BJ (cell line): ENCODE data around the gene SUZ12. TPM values are rescaled to one million over a fixed set of nuclear protein-coding genes. Genes with fewer than 3 reads are reported as not detected.
"Not testable (repeated sequence)": the region's sequence is repeated elsewhere in the genome, so short reads cannot be mapped to it uniquely, and the experiment has no call there.

Source experiments
- CTCF ChIA-PET: fragments of 350-600 bp; formaldehyde crosslinking; extraction: SDS; loops from one replicate; lab custom pipeline; 2021; ENCODE audit warnings: antibody characterized with exemption, inconsistent platforms; lab: Yijun Ruan, JAX
- POLR2A ChIA-PET: fragments of 300-600 bp; sonication (Branson Sonifier 250); formaldehyde crosslinking; extraction: SDS; loops from one replicate; lab custom pipeline; 2021; ENCODE audit warnings: antibody characterized with exemption; lab: Charles Lee
- DNase-seq: peaks from one replicate; pipeline ENCODE4 v3.0.0-alpha.2; 2011; ENCODE audit warnings: low read depth
- H3K27me3 ChIP-seq: 2 replicates; pipeline ENCODE4 v1.6.0; 2011; ENCODE audit warnings: low read length; ENCODE audit not compliant: control insufficient read depth, insufficient read depth
- H3K36me3 ChIP-seq: 2 replicates; pipeline ENCODE4 v1.5.1; 2011; ENCODE audit warnings: low read length; ENCODE audit not compliant: control insufficient read depth, insufficient read depth
- H3K4me3 ChIP-seq: 2 replicates; pipeline ENCODE4 v1.5.1; 2011; ENCODE audit warnings: low read depth, mild to moderate bottlenecking, control low read depth, low read length
- CTCF ChIP-seq: IDR thresholded peaks from 2 replicates; pipeline ENCODE4 v1.5.1; 2011; ENCODE audit warnings: low read depth, mild to moderate bottlenecking, control low read depth, inconsistent platforms, low read length, moderate library complexity; ENCODE audit not compliant: insufficient read depth
- polyA plus RNA-seq: library from polyadenylated mRNA; depleted of rRNA; stranded (reverse); fragments of >200 nt; gene quantifications from 2 replicates; pipeline ENCODE4 v1.2.3, GENCODE V29; 2011

Gene SUZ12
- polyA plus RNA-seq, 1 experiment: 4.7 TPM

DNA sequence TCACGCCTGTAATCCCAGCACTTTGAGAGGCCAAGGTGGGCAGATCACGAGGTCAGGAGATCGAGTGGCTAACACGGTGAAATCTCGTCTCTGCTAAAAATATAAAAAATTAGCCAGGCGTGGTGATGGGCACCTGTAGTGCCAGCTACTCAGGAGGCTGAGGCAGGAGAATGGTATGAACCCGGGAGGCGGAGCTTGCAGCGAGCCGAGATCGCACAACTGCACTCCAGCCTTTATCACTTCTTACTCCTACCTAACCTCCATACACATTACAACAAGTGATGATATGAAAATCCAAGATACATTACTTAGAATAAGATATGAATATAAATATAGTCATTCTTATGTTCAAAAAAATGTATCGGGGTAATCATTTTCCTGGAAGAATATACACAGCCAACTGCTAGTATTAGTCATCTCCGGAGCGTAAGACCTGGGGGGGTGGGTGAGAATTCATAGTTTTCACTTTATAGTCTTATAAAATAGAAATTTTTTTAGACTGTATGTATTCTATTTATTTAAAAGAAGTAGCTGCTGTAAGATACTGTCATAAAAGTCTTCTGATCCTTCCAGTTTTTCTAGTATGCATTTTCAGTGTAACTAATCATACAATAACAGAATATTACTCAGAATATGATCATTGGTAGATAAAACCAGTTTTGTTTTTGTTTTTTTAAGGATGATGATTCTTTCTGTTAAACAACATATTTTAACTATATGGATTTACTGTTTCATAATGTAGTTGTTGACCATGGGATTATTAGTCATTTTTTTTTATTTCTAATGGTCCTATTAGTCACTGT is 37.7 kb downstream of the SUZ12 start:
- H3K36me3 ChIP-seq, DNase-seq, CTCF ChIA-PET, H3K27me3 ChIP-seq, POLR2A ChIA-PET, H3K4me3 ChIP-seq: not testable (repeated sequence)

GRCh38 chr17:31975391-31975790 is 38.6 kb downstream of the SUZ12 start:
- CTCF ChIA-PET, H3K27me3 ChIP-seq, POLR2A ChIA-PET, H3K36me3 ChIP-seq, DNase-seq, H3K4me3 ChIP-seq: not testable (repeated sequence)

- H3K27me3 ChIP-seq, POLR2A ChIA-PET, H3K4me3 ChIP-seq, H3K36me3 ChIP-seq, CTCF ChIA-PET, DNase-seq: not testable (repeated sequence)
These were observed 55.0 kb downstream of the SUZ12 start for GRCh38 chr17:31991821-31992220.

DNA sequence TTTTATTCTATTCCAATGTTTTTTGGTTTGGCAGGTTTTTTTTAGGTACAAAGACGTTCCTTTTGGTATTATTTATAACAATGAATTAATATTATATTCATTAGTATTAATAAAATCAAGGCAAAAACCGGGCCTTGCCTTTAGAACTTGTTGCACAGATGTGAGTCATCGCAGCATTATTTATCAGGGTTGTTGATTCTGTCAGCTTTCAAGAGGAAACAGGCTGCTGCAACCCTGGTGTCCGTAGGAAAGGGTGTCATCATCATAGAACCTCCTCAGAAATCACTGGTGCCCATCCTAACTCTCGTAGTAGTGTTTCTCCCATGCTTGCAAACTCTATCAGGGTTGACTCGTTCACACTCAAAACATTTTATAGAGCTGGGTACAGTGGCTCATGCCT is 60.2 kb downstream of the SUZ12 start:
- CTCF ChIA-PET: interaction anchor here (0.8 to 2.3 kb wide), 2 partner anchors 10 to 133 kb away, joined by 3 to 10 read pairs; partner anchors contain the start of gene LRRC37B
- DNase-seq: no peak
- POLR2A ChIA-PET: no interaction called here
- TF ChIP-seq CTCF: no peak
- Histone ChIP-seq H3K4me3 (no peak overlapping the region), H3K36me3 (peaks cover 6% of the 10 kb centered on the region), H3K27me3 (no peaks in the 10 kb centered on the region)

DNA sequence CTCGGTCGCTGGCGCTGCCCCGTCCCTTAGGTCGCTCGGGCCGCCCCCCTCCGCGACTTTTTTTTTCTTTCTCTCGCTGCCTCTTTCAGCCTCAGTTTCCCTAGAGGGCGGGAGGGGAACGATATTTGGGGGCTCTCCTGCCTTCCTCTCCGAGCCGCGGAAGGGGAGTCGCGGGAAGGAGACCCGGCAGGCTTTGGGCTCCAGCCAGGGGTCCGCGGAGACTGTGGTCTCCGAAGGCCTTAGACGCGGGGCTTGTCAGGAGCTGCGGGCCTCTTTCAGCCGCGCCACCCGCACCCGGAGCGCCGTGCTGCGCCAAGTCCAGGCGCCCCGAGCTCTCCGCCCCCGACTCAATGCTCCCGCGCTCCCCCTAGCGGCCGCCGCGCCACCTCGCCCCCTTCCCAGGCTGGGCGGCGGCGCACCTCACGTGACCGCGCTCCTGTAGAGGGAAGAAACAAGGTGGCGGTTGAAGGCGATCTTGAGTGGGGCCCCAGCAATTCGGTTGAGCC is 70.2 kb downstream of the SUZ12 start, which contains the start of gene LRRC37B:
Gene LRRC37B (plus strand): TSS at position 427 of the 506 bp plus-strand sequence. CDS start 14,010 bp downstream, outside the sequence.
- peak; percentile 78 for TF ChIP-seq CTCF
- H3K27me3 ChIP-seq: no peaks in the 10 kb centered on the region
- peak; percentile 16 for DNase-seq
- no peaks in the 10 kb centered on the region for H3K36me3 ChIP-seq
- H3K4me3 ChIP-seq: peak within 1 kb of the TSS; percentile 58
- CTCF ChIA-PET: interaction anchor here (0.6 to 3.8 kb wide), 14 partner anchors 9 to 133 kb away, joined by 3 to 28 read pairs (median 4); partner anchors contain the start of gene RHOT1
- POLR2A ChIA-PET: no interaction called here

DNA sequence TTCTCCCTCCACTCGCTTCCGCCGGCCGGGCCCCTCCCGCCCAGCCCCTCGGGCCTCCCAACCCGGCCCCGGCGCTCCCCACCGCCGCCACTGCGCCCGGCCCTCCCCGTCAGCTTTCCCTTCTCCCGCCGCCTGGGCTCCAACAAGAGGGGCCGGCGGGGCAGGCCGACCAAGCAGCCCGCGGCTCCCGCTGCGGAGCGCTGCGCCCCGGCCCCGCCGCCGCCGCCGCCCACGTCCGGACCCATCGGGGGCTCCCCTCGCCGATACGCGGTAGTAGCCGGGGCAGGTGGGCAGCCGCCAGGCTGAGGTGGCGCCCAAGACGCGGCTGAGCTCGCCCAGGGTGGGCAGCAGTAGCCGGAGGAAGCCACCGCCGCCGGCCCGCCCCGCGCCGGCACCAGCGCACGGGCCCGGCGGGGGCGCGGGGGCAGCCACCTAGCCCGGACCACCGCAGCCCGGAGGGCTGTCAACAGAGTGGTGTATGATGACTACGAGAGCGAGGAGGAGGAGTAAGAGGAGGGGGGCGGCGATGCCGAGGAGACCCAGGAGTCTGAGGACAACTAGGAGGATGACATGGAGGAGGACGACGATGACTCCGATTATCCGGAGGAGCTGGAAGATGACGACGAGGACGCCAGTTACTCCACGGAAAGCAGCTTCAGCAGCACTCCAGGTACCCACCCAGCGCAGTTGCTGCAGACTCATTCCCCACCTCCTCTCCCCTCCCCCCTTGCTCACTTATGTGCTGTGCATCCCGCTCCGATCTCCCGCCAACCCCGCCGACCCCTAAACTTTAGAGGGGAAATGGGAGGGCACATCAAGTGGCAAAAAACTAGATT is 70.9 kb downstream of the SUZ12 start:
- CTCF ChIA-PET: interaction anchor here (0.6 to 3.8 kb wide), 11 partner anchors 8 to 142 kb away, joined by 3 to 28 read pairs (median 6); partner anchors contain the start of gene RHOT1
- DNase-seq: no peak

More for the DNA sequence above, 70.9 kb downstream of the SUZ12 start:
- H3K36me3 ChIP-seq: no peaks in the 10 kb centered on the region
- H3K4me3 ChIP-seq: peak overlapping the region; percentile 58
- no peak for TF ChIP-seq CTCF
- POLR2A ChIA-PET: no interaction called here
- H3K27me3 ChIP-seq: no peaks in the 10 kb centered on the region
